IPS-20b (cell line): Measurements from ENCODE around the gene LRP3.
"Not testable (repeated sequence)": the region's sequence is repeated elsewhere in the genome, so short reads cannot be mapped to it uniquely, and the experiment has no call there.

ENCODE experiments used
- H3K27ac ChIP-seq: one replicate; pipeline ENCODE4 v1.5.1; 2013; ENCODE audit warnings: low read length
- H3K27me3 ChIP-seq: 2 replicates; pipeline ENCODE4 v1.6.1; 2013; ENCODE audit warnings: mild to moderate bottlenecking, low read length, inconsistent platforms; ENCODE audit not compliant: insufficient read depth
- H3K36me3 ChIP-seq: 2 replicates; pipeline ENCODE4 v1.6.1; 2013; ENCODE audit warnings: low read depth, mild to moderate bottlenecking, inconsistent platforms, low read length, moderate library complexity; ENCODE audit not compliant: insufficient read depth
- H3K4me1 ChIP-seq: 2 replicates; pipeline ENCODE4 v1.6.1; 2013; ENCODE audit warnings: mild to moderate bottlenecking, control low read depth, inconsistent platforms, low read length, moderate library complexity; ENCODE audit not compliant: insufficient read depth
- H3K4me3 ChIP-seq: 2 replicates; pipeline ENCODE4 v1.5.1; 2013; ENCODE audit warnings: mild to moderate bottlenecking, low read length, inconsistent platforms
- H3K9ac ChIP-seq: 2 replicates; pipeline ENCODE4 v1.6.1; 2013; ENCODE audit warnings: low read depth, mild to moderate bottlenecking, inconsistent platforms, low read length, moderate library complexity
- H3K9me3 ChIP-seq: 2 replicates; pipeline ENCODE4 v1.6.1; 2013; ENCODE audit warnings: mild to moderate bottlenecking, low read depth, low read length, inconsistent platforms; ENCODE audit not compliant: insufficient read depth

Gene LRP3

DNA sequence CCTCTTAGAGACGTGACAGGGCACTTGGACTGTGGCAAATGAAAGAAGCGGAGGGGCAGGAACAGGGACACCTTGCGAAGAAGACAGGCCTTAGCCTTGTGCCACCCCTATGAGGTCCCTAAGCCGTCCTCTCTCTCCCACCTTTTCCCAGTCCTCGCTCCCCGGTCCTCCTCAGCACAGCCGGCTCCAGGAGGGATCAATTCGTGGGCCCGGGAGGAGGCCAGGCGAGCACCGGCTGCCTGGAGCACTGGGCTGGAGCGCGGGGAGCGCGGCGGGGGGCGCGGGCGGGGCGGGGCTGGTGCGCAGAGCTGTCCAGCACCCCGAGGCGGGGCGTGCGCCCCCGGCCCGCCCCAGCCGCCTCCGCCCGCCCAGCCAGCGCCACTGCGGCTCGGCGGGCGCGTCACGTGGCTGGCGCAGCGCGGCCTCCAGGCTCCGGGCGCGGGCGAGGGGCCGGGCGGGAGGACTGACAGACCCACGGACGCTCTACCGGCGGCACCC, at the start of gene LRP3:
Gene LRP3, plus strand, starts transcription at position 466 of the 498 bp plus-strand sequence. CDS start 456 bp downstream, outside the sequence.
- H3K4me1 ChIP-seq, result no peaks in the 10 kb centered on the region

DNA sequence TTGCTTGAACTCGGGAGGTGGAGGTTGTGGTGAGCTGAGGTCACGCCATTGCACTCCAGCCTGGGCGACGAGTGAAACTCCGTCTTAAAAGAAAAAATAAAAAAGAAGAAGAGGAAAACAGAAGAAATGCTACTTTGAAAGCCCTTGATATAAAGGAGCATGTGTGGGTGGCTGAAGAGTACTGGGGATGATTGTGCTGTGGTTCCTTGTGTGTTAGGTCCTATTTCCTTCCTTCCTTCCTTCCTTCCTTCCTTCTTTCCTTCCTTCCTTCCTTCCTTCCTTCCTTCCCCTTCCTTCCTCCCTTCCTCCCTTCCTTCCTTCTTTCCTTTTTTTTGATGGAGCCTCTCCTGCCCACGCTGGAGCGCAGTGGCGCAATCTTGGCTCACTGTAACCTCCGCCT, 47.9 kb upstream of the LRP3 start:
- no peaks in the 10 kb centered on the region for H3K27me3 ChIP-seq

More for the DNA sequence above, at the start of gene LRP3:
- Histone ChIP-seq H3K27me3 (peaks cover 34% of the 10 kb centered on the region), H3K9ac (peak within 1 kb of the TSS; percentile 56; the same call in 1 of the 2 replicates), H3K9me3 (no peaks in the 10 kb centered on the region), H3K36me3 (peaks cover 5% of the 10 kb centered on the region; the same call in 1 of the 2 replicates), H3K4me3 (peak within 1 kb of the TSS; percentile 68), H3K27ac (no peak within 1 kb of the TSS)

DNA sequence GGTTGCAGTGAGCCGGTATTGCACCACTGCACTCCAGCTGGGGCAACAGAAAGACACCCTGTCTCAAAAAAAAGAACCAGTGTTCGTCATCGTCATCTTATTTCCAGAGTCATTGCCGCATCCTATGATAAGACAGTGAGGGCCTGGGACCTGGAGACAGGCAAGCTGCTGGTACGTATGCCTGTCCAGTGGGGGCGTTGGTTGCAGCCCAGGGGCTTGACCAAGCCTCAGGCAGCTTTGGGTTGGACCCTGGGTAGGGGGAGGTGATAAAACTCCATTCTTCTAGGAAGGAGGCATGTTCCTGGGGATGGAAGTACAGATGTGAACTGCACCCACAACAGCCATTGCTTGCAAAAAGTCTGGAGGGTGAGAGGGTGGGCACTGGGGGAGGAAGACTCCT, 46.6 kb upstream of the LRP3 start:
- no peaks in the 10 kb centered on the region for H3K4me1 ChIP-seq
- H3K27me3 ChIP-seq, result no peaks in the 10 kb centered on the region
- no peaks in the 10 kb centered on the region for H3K36me3 ChIP-seq
- no peak overlapping the region for H3K27ac ChIP-seq
- H3K9me3 ChIP-seq, result no peaks in the 10 kb centered on the region
- no peak overlapping the region for H3K9ac ChIP-seq
- no peak overlapping the region for H3K4me3 ChIP-seq

More for the DNA sequence above, 47.9 kb upstream of the LRP3 start:
- Histone ChIP-seq H3K9me3 (no peaks in the 10 kb centered on the region), H3K27ac (no peak overlapping the region), H3K36me3 (no peaks in the 10 kb centered on the region), H3K9ac (no peak overlapping the region), H3K4me1 (no peaks in the 10 kb centered on the region), H3K4me3 (no peak overlapping the region)

DNA sequence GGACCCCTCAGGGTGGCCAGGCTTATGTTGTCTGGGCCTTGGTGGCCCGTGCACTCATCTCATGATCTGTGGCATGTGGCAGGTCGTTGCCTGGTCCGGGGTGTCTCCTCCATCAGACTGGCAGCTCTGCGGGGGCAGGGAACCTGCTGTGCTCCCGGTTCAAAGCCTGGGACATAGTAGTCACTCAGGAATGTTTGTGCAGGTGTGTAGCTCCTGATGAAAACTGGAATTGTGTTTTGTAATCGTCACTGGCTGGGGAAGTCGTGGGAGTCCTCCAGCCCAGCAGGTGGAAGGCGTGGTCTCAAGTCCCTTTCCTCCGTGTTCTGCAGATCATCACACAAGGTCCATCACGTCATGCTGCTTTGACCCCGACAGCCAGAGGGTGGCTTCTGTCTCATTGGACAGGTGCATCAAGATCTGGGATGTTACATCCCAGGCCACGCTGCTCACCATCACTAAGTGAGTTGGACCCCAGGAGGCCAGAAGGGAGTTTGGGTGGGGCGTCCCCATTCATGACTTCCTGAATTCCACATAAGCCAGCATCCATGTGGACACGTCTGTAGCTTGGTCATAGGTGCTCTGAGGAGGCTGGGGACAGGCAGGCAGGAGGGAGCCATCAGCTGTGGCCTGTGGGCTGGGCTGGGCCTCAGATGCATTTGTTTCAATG, 43.1 kb upstream of the LRP3 start:
- Histone ChIP-seq H3K9me3 (no peaks in the 10 kb centered on the region), H3K27ac (no peak overlapping the region), H3K4me1 (no peaks in the 10 kb centered on the region), H3K4me3 (no peak overlapping the region), H3K9ac (no peak overlapping the region), H3K36me3 (no peaks in the 10 kb centered on the region), H3K27me3 (no peaks in the 10 kb centered on the region)

DNA sequence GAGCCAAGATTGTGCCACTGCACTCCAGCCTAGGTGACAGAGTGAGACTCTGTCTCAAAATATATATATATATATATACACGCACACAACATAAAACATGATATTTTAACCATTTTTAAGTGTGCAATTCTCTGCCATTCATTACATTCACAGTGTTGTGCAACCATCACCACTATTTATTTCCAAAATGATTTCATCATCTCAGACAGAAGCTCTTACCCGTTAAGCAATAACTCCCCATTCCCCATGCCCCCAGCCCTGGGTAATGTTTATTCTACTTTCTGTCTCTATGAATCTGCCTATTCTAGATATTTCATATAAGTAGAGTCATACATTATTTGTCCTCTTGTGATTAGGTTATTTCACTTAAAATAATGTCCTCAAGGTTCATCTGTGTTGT, 42.0 kb upstream of the LRP3 start:
- Histone ChIP-seq H3K36me3 (no peaks in the 10 kb centered on the region), H3K27ac (no peak overlapping the region), H3K4me1 (no peaks in the 10 kb centered on the region), H3K9me3 (no peaks in the 10 kb centered on the region), H3K4me3 (no peak overlapping the region), H3K27me3 (no peaks in the 10 kb centered on the region), H3K9ac (no peak overlapping the region)

GRCh38 chr19:33152625-33153024, 41.5 kb upstream of the LRP3 start:
- H3K4me3 ChIP-seq, H3K4me1 ChIP-seq, H3K9me3 ChIP-seq, H3K36me3 ChIP-seq, H3K9ac ChIP-seq, H3K27me3 ChIP-seq, H3K27ac ChIP-seq: not testable (repeated sequence)

- not testable (repeated sequence) for H3K27ac ChIP-seq, H3K4me3 ChIP-seq, H3K36me3 ChIP-seq, H3K27me3 ChIP-seq, H3K4me1 ChIP-seq, H3K9me3 ChIP-seq, H3K9ac ChIP-seq
These were observed 39.8 kb upstream of the LRP3 start for GRCh38 chr19:33154313-33154712.

DNA sequence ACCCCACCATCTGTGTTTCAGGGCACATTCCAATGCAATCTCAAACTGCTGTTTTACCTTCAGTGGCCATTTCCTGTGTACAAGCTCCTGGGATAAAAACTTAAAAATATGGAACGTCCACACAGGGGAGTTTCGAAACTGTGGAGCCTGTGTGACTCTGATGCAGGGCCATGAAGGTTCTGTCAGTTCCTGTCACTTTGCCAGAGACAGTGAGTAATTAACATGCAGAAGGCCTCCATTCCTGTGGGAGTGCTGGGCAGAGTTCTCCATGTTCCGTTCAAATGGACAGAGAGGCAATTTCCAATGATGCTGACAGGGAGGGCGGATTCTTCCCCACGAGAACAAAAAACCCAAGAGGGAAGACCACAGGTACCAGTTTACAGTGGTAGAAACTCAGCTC, 37.8 kb upstream of the LRP3 start:
- no peaks in the 10 kb centered on the region for H3K9me3 ChIP-seq
- H3K9ac ChIP-seq, result no peak overlapping the region
- no peak overlapping the region for H3K27ac ChIP-seq
- H3K4me3 ChIP-seq, result no peak overlapping the region
- no peaks in the 10 kb centered on the region for H3K36me3 ChIP-seq
- no peaks in the 10 kb centered on the region for H3K27me3 ChIP-seq
- H3K4me1 ChIP-seq, result no peaks in the 10 kb centered on the region

DNA sequence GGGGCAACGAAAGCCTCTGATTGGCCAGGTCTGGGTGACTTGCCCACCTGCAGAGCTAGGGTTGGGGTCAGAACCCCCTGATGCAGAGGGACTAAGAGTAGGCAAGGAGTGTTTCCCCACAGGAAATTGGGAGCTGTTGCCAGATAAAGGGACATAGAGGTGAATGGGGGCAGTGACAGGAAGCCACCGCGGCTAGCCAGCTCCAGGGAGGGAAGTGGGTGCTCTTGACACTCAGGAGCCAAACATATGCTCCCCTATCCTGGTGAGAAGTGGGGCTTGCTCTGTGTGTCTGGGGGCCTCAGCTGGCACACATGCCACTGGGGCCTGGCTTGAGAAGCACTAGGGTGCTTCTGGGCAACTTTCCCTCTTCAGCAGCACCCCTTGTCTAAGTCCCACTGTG, 36.2 kb upstream of the LRP3 start:
- H3K9ac ChIP-seq, result no peak overlapping the region
- H3K9me3 ChIP-seq, result no peaks in the 10 kb centered on the region
- no peaks in the 10 kb centered on the region for H3K4me1 ChIP-seq
- no peak overlapping the region for H3K4me3 ChIP-seq
- no peaks in the 10 kb centered on the region for H3K27me3 ChIP-seq
- no peaks in the 10 kb centered on the region for H3K36me3 ChIP-seq
- H3K27ac ChIP-seq, result no peak overlapping the region

- Histone ChIP-seq H3K27me3 (no peaks in the 10 kb centered on the region), H3K9me3 (no peaks in the 10 kb centered on the region), H3K4me3 (no peak overlapping the region), H3K9ac (no peak overlapping the region), H3K36me3 (no peaks in the 10 kb centered on the region), H3K27ac (no peak overlapping the region), H3K4me1 (no peaks in the 10 kb centered on the region)
These were observed 35.8 kb upstream of the LRP3 start for GRCh38 chr19:33158365-33158764.

- Histone ChIP-seq H3K9ac (no peak overlapping the region), H3K36me3 (no peaks in the 10 kb centered on the region), H3K4me1 (no peaks in the 10 kb centered on the region), H3K4me3 (no peak overlapping the region), H3K27ac (no peak overlapping the region), H3K9me3 (no peaks in the 10 kb centered on the region), H3K27me3 (no peaks in the 10 kb centered on the region)
These were observed 35.0 kb upstream of the LRP3 start for GRCh38 chr19:33159149-33159548.

- no peaks in the 10 kb centered on the region for H3K9me3 ChIP-seq
- no peaks in the 10 kb centered on the region for H3K27me3 ChIP-seq
- H3K27ac ChIP-seq, result no peak overlapping the region
- no peaks in the 10 kb centered on the region for H3K36me3 ChIP-seq
- H3K9ac ChIP-seq, result no peak overlapping the region
- no peaks in the 10 kb centered on the region for H3K4me1 ChIP-seq
- no peak overlapping the region for H3K4me3 ChIP-seq
These were observed 34.2 kb upstream of the LRP3 start for GRCh38 chr19:33159893-33160292.
